ENCODE data around the gene NFKBIE.

GRCh38 chr6:44221961-44222335, 43.4 kb downstream of the NFKBIE start:
- TF ChIP-seq CTCF (conservative IDR thresholded peaks at IDR 0.05; ENCODE audit: low read depth in 2 of 2) (no peak), EZH2phosphoT487 (IDR thresholded peaks at IDR 0.05; ENCODE audit: unreplicated experiment) (no peak), NANOG (IDR thresholded peaks at IDR 0.05; ENCODE audit: borderline replicate concordance) (no peak), EZH2 (IDR thresholded peaks at IDR 0.05; ENCODE audit: low read depth, unreplicated experiment) (no peak), POLR2AphosphoS5 (IDR thresholded peaks at IDR 0.05; ENCODE audit: low read depth) (no peak), JUNB (IDR thresholded peaks at IDR 0.05; ENCODE audit: unreplicated experiment) (no peak), REST (IDR thresholded peaks at IDR 0.05; ENCODE audit: unreplicated experiment) (no peak), ZNF114 (CRISPR knock-in tag; IDR thresholded peaks at IDR 0.05) (no peak)

All from GM23338 (cell line).